Activated CD8-positive, alpha-beta memory T cell treated with anti-CD3 and anti-CD28 coated beads for 36 hours (primary cell): ENCODE measurements around the gene ATP10B. TPM values are rescaled to one million over a fixed set of nuclear protein-coding genes. Genes with fewer than 3 reads are reported as not detected.
"Not testable (repeated sequence)": the region's sequence is repeated elsewhere in the genome, so short reads cannot be mapped to it uniquely, and the experiment has no call there.

Source experiments
- CTCF ChIA-PET: fragments of 350-600 bp; sonication (Branson Sonifier 250); formaldehyde crosslinking; loops from one replicate; lab custom pipeline; 2021; ENCODE audit warnings: antibody characterized with exemption; lab: Charles Lee
- POLR2A ChIA-PET: fragments of 350-600 bp; sonication (Branson Sonifier 250); formaldehyde crosslinking; loops from one replicate; lab custom pipeline; 2021; ENCODE audit warnings: antibody characterized with exemption; lab: Charles Lee
- total RNA-seq, 2 experiments: library from RNA; stranded (reverse); gene quantifications; one replicate each; pipeline ENCODE4 v1.2.3, GENCODE V29; 2021

ATP10B gene
- total RNA-seq, 2 experiments from 2014 or later: not detected

DNA sequence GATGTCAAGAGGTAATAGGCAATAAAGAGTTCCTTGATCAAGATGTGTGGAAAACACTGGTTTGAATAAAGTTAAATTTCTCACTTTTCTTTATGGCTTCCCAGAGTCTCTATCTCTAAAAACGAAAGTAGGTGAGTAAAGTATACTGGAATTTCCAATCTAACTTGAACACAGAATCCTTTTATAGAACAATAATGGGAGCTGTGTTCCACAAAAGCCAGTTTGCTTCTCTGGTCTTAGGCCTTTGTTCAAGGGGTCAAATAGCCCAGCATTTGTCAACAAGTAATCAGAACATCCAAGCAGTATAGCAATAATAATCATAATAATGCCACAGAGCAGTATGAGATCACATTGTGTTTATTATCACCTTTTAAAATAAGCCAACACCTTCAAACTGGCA, 20.2 kb downstream of the ATP10B start:
- CTCF ChIA-PET: no interaction called here

DNA sequence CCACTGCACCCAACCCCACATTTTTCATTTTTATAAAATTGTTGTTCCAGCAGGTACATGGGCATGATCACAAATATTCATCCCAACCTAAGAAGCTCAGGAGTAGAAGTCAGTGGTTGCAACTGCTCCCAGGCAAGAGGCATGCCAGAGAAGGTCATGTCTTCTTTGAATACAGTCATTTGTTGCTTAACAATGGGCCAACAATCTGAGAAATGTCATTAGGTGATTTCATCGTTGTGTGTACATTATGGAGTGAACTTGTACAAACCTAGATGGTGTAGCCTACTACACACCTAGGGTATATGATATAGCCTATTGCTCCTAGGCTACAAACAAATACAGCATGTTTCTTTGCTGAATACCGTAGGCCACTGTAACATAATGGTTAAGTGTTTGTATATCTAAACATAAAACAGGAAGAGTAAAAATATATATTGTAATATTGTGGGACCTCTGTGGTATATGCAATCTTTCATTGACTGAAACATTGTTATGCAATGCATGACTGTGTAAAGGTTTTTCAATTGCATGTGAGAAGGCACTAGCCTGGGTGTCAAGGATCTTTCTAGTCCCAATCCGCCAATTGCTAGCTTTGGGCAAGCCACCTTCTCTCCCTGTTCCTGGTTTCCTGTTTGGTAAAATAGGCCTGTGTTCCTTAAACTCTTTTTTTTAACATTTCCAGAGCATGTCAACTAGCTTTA, 27.6 kb downstream of the ATP10B start:
- ChIA-PET CTCF (no interaction called here), POLR2A (no interaction called here)

More for the DNA sequence above, 20.2 kb downstream of the ATP10B start:
- POLR2A ChIA-PET: no interaction called here

DNA sequence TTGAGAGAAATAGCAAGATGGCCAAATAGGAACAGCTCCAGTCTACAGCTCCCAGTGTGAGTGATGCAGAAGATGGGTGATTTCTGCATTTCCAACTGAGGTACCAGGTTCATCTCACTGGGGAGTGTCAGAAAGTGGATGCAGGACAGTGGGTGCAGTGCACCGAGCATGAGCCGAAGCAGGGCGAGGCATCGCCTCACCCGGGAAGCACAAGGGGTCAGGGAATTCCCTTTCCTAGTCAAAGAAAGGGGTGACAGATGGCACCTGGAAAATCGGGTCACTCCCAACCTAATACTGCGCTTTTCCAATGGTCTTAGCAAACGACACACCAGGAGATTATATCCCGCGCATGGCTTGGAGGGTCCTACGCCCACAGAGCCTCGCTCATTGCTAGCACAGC, 39.0 kb downstream of the ATP10B start:
- POLR2A ChIA-PET, CTCF ChIA-PET: not testable (repeated sequence)

DNA sequence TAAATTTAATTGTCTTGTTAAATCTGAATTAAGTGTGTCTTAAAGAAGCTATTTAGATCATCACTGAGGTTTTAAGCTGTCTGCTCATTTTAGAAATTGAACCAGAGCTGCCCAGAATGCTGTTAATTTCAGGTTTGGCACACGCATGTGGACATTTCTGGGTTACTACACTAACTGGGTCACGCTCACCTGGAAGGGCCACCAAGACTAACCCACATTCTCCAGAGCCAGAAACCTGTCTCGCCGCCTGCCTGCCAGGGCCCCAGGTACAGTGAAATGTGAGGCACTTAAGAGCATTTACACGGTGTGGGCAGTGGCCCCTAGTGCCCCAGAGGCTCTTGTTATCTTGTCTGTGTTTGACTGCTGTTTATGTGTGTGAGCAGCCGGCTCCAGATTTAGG, 46.6 kb downstream of the ATP10B start:
- ChIA-PET POLR2A (no interaction called here), CTCF (no interaction called here)

DNA sequence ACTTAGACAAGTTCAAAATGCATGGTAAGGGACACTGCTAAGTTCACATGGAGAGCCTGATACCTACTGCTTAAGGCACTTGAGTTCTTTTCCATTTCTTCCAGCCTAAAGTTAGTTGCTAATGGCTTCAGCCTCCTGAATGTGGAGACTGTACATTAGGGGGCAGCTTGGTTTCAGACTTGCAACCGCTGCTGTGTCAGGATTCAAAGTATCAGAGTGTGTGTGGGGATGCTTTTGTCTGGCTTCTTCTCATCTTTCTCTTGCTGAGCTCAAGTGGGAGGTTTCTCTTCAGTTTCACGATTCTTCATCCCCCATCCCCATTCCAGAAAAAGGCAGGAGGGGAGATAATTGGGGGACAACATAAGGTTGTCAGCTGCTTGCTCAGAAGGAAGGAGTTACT, 49.4 kb downstream of the ATP10B start:
- ChIA-PET POLR2A (no interaction called here), CTCF (no interaction called here)

DNA sequence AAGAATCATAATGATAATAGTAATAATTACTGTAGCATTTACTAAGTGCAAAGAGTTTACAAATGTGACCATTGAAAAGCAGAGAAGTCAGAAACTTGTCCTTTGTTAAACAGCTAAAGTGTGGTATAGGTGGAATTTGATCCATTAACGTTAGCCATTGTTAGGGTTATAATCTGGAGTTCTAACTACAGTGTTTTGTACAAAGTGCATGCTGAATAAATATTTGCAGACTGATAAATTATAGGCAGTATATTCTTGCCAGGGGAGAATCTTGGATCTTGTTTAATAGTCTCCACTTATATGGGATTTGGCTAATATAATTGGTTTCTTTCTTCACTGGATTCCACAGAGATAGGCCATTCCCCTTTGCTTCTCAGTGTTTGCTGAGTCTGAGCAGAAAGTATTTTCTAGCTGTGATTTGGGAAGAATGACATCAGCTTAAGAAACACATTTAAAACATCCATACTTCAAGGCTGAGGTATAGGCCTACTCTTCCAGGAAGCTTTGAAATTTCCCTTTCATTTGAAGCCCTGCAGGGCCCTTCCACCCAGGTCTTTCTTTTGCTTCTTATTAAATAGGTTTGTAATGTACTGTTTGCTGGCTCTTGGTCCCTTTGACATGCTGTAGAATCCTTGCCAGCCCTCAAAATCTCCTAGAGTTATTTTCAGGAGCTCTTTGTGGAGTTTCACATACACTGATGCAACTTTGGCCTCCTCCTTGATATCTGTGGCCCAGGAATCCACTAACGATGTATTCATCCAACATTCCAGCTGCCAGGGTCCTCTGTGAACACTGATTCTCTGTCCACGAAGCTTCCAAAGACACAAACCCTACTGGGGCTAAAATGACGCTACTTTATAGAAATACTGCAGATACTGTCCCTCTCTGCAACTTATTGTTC, 51.4 kb downstream of the ATP10B start:
- CTCF ChIA-PET: no interaction called here
- POLR2A ChIA-PET: no interaction called here

DNA sequence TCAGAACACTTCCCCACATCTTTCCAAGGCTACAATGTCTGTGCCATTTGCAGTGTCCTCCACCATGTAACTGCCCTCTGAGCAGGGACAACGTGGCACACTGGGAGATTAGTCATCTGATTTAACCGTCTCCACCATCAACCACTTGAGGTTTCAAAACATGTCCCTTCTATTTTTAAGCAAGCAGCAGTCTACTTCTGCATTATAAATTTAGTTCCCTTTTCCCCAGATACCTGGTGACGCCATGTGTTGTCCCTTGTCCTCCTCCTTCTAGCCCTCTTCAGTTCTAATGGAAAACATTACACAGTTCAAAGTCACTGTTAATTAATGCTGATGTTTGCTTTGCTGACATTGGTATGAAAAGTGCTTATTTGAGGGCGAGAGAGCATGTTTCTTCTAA, 52.8 kb downstream of the ATP10B start:
- ChIA-PET POLR2A (no interaction called here), CTCF (interaction anchor here (0.7 kb wide), 1 partner anchor 359 kb away, joined by 3 read pairs; no protein-coding TSS in a partner anchor)

DNA sequence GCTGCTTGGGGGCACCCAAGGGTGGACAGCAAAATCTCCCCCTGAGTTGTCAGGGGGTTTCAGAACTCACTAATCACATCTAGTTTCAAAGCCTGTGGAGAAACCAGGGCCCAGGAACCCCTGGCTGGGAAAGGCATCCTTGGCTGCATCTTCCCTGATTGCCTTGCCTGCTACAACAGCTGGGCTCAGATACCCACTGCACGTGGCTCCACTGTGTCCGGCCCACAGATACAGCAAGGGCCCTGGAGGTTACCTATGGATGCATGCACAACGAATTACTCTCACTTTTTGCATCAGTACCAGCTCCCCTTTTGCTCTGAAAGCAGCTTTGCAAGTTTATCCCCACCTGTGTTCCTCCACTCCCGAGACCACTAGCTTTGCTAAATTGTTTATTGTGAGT, 55.0 kb downstream of the ATP10B start:
- ChIA-PET CTCF (no interaction called here), POLR2A (no interaction called here)

DNA sequence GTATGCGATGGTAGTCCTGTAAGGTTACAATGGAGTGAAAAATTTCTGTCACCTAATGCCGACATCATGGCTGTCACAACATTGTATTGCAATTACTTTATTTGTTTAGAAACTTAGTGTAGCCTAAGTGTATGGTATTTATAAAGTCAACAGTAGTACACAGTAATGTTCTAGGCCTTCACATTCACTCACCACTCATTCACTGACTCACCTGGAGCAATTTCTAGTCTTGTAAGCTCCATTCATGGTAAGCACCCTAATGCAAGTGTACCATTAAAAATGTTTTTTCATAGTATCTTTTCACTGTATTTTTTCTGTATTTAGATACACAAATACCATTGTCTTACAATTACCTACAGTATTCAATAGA, 58.5 kb downstream of the ATP10B start:
- ChIA-PET POLR2A (no interaction called here), CTCF (no interaction called here)

DNA sequence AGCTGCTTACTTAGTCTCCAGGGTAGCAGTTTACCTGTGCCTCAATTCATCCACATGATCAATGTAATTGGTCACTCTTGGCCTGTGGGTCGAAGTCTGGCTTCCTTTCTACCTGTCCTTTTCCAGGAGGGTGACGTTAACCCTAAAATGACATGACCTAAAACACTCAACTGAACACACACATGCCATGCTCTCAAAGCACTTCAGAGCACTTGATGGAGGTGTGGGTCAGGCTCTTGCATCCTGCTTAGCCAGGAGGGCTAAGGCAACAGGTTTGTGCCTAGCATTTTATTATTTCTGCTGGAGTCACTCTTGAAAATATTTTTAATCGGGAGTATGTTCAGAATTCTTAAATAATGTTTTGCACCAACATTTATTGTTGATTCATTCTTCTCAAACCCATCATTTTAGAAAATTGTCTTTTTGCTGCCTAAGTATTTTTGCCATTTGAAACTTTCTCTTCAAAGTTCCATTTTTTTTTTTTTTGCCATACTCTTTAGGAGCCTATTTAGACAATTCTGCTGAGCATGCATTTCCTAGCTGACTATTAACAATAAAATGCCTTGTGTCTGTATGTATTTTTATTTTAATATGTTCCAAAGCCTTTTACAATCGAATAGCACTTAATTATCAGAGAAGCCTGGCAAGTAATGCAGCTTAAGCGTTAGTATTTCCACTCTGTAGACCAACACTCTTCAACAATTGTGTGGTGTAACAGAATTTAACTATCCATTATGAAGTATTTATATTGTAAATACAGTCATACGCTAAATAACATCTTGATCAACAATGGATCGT, 59.1 kb downstream of the ATP10B start:
- POLR2A ChIA-PET: no interaction called here
- CTCF ChIA-PET: no interaction called here

DNA sequence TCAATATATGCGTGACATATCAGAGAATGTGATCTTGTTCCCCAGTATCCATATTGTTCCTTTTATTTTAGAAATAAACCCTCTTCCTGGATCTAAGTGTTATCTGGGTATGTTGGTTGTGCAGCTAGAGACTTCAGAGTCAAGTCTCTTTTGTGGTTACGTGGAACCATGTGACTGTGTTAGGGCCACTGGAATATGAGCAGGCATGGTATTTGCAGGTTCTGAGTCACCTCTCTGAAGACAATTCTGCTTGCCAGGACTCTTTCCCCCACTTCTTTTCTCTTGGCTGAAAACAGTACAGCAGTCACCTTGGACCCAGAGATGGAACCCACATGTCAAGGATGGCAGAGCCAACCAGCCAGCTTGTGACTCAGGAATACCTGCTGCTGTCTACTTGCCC, 59.7 kb downstream of the ATP10B start:
- POLR2A ChIA-PET: no interaction called here
- CTCF ChIA-PET: no interaction called here

DNA sequence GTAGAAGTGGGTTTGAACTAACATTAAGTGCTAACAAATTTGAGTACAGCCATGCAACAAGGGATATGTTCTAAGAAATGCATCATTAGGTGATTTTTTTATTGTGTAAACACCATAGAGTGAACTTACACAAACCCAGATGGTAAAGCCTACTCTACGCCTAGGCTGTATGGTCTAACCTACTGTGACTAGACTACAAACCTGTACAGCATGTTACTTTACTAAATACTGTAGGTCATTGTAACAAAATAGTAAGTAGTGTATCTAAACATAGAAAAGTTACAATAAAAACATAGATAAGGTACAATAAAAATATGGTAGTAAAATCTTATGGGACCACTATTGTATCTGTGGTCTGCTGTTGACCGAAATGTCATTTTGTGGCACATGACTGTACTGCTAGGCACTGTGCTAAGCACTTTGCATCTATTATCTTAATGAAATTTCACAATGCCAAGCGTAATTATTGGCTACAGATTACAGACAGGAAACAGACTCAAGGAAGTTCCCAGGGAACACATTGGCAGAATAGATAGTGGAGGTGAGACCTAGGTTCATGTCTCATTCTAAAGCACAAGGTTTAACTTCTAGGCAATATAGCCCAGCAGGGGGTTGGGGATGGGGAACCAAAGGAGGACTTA, 62.7 kb downstream of the ATP10B start:
- POLR2A ChIA-PET: no interaction called here
- CTCF ChIA-PET: no interaction called here

DNA sequence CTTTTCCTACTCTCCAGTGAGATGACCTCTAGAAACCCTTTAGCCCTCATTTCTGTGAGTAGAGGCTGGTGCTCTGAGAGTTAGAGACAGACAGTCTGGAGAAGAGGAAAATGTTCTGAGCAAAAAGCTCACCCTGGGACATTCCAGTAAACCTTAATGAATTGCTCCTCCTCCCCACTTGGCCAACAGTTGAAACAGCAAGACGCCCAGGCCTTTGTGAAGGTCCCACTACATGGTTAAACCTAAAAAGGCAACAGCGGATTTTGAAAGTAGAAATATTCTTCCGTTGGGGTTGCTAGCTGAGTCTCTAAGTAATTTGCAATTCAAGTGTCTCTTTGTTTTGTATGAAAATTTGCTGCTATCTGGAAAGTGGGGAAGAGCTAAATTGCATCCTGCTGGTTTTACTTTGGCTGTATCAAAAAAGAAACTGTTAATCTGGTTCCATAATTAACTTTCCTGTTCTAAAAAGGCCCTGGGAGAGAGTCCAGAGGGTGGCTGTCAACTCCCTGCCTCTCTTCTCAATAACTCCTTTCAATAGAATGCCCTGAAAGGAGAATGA, 63.8 kb downstream of the ATP10B start:
- POLR2A ChIA-PET: no interaction called here
- CTCF ChIA-PET: interaction anchor here (1.4 kb wide), 1 partner anchor 281 kb away, joined by 5 read pairs; no protein-coding TSS in a partner anchor

DNA sequence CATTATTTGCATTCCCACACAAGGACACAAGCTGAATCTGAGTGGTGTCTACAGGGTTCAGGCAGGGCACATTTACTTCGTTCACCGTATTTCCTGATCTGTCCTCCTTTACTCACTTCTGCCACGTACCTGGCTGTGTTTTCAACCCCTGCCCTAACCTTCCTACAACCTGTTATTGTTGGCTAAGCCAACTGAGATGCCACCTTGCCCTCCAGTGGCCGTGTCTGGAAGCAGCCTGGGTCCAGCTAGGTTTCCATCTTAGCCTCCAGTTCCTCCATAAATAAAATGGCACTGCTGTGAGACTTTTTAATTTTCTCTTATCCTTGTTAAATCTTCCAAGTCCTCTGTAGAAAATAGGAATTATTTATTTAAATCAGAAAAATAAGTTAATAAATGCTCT, 64.8 kb downstream of the ATP10B start:
- POLR2A ChIA-PET: no interaction called here
- CTCF ChIA-PET: interaction anchor here (1.4 kb wide), 1 partner anchor 280 kb away, joined by 5 read pairs; no protein-coding TSS in a partner anchor

DNA sequence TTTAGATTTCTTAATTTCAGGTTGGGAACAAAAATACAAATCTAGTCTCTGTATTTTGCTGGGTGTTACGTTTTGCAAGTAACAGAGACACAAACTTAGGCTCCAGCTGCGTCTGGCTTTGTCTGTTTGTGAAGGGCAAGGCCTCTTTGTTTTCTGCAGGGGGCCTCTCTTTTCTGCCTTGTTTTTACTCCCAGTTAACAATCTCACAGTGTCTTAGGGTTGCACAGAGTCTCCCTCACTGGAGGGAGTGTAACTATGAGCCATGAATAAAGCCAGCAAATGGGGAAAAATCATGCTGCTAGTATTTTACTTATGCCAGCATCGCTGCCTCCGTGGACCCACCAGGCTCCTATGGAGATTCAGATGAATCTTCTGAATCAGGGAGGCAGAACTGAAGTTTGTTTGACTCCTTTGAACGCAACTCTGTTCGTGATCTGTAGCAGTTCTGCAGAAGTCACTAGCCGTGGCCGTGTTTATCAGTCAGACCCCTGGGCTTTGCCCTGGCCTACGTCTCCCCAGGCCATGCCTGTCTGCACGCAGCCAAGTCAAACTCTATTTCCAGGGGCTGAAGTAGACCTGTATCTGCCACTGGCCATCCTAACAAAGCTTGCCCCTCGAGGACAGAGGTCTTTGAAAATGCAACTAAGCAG, 77.2 kb downstream of the ATP10B start:
- CTCF ChIA-PET: no interaction called here
- POLR2A ChIA-PET: no interaction called here

DNA sequence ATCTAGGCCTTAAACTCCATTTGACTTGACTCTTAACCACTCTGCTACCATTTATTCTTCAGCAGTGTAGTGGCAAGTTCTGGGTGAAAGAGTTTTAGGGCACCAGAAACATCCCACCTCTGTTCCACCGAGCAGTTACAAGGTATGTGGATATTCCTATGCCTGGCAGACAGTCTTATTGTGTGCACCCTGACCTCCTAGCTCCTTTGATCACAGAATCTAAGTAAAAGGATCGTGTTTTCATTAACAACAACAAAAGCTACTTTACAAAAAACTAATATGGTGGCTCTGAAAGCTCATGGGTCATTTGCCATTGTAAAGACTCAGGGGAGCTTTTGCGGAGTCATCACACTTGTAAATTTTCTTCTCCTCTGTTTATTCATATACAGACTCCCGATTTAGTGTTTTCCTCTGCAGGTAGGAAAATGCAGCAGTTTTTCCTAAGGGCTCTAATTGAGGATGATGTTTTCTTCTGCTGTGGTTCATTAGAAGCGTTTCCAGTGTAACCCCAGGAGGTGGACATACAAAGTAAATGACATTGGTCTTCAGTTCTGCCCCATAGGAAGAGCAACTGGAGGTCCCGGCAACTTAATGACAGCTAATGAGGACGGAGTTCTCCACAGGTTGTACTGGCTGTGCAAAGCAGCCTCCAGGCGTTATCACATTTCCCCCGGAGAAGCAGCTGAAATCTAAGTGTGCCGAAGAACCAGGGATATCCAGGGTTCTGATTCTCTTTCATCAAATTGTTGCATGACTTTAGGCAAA, 78.2 kb downstream of the ATP10B start:
- ChIA-PET POLR2A (no interaction called here), CTCF (no interaction called here)

DNA sequence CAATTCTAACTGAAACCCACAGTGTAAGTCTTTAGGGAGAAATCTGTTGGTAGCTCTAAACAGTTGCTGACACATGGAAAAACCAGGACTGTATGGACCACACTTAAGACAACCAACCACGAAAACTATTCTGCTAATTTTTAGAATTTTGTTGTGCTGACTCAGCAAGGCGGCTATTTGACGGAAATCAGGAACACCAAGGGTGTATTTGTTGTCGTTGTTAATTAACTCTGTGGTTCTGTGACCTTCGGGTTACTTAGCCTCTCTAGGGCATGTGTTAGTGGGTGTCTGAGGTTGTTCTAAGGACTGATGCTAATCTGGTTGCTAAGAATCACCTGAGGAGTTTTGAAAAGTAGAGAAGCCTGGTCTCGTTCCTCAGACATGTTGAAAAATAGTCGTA, 79.2 kb downstream of the ATP10B start:
- ChIA-PET POLR2A (no interaction called here), CTCF (no interaction called here)

DNA sequence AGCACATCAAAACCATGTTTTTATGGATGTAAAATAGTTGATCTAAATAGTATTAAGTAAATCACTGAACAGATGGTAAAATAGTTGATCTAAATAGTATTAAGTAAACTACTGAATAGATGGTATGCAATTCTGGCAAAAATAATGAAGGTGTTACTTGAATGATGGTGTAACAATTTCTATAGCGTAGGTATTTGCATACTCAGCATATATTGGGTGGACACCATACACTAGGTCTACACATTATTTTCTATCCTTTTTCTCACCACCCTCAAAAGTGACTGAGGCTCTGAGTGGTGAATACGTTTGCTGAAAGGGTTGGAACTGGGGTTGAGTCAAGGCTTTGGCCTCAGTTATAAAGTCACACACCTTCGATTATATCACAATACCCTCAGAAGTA, 81.3 kb downstream of the ATP10B start:
- CTCF ChIA-PET: no interaction called here
- POLR2A ChIA-PET: no interaction called here
